ENCODE results near the gene IGFBP5. TPM values are rescaled to one million over a fixed set of nuclear protein-coding genes. Genes with fewer than 3 reads are reported as not detected.

The IGFBP5 gene, protein sequence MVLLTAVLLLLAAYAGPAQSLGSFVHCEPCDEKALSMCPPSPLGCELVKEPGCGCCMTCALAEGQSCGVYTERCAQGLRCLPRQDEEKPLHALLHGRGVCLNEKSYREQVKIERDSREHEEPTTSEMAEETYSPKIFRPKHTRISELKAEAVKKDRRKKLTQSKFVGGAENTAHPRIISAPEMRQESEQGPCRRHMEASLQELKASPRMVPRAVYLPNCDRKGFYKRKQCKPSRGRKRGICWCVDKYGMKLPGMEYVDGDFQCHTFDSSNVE
- total RNA-seq (2022) (0.20 TPM in 1 of 2 replicates, not detected in the other), Bru-seq, nascent RNA (percentile 3 among the genes with signal in this experiment), BruChase-seq, experiment 1, labeled RNA remaining after a 2-hour chase (percentile 4 among the genes with signal in this experiment), BruChase-seq, experiment 2, labeled RNA remaining after a 6-hour chase (percentile 9 among the genes with signal in this experiment)
- long read RNA-seq: 0 reads

DNA sequence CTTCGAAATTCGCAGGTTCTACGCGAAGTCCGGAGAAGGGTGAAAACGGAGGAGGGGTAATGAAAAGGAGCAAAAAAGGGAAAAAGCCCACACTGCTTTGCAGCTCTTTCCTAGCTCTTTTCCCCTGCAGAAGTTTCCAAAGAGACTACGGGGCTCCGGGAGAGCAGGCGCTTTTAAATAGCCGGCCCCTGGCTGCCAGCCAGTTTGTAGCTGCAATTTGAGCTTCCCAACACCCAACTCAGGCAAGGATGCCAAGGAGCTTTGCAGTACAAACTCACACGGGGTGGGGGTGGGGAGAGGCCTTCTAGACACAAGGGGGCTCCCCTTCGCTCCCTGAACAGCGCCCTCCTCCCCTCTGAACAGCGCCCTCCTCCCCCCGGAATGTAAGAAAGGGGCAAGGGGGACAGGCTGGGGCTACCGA, at the start of gene IGFBP5:
Gene IGFBP5, minus strand, starts transcription at position 149 of the 421 bp plus-strand sequence. CDS start 774 bp downstream, outside the sequence.
- Histone ChIP-seq H3K9me3 (no peaks in the 10 kb centered on the region), H3K36me3 (ENCODE audit: control insufficient read depth, insufficient read depth, low read length) (no peaks in the 10 kb centered on the region), H3K27me3 (replicated peaks; ENCODE audit: control insufficient read depth, insufficient read depth, low read length) (no peaks in the 10 kb centered on the region; the same call in 1 of the 2 replicates), H3K4me1 (peaks cover 6% of the 10 kb centered on the region; the same call in 1 of the 2 replicates), H3K4me3 (ENCODE audit: low read depth, low read length) (peak within 1 kb of the TSS; percentile 19; the same call in 1 of the 2 replicates)
- no peak for DNase-seq
- H3K36me3 Mint-ChIP-seq (ENCODE audit: insufficient read depth, unreplicated experiment): no peaks in the 10 kb centered on the region
- H3K4me3 Mint-ChIP-seq (ENCODE audit: unreplicated experiment): peak within 1 kb of the TSS; percentile 79
- no peaks in the 10 kb centered on the region for H3K9me3 Mint-ChIP-seq (ENCODE audit: unreplicated experiment)
- intact Hi-C loops (cut with micrococcal nuclease; ENCODE audit: unreplicated experiment): loop anchor here (5.0 to 10.0 kb wide), 3 partner anchors 287 to 802 kb away; no protein-coding TSS in a partner anchor
- H3K27me3 Mint-ChIP-seq (ENCODE audit: insufficient read depth, unreplicated experiment): peaks cover 24% of the 10 kb centered on the region
- H3K4me1 Mint-ChIP-seq (ENCODE audit: low read depth, unreplicated experiment): peaks cover 27% of the 10 kb centered on the region
- TF ChIP-seq, protein P1, sequence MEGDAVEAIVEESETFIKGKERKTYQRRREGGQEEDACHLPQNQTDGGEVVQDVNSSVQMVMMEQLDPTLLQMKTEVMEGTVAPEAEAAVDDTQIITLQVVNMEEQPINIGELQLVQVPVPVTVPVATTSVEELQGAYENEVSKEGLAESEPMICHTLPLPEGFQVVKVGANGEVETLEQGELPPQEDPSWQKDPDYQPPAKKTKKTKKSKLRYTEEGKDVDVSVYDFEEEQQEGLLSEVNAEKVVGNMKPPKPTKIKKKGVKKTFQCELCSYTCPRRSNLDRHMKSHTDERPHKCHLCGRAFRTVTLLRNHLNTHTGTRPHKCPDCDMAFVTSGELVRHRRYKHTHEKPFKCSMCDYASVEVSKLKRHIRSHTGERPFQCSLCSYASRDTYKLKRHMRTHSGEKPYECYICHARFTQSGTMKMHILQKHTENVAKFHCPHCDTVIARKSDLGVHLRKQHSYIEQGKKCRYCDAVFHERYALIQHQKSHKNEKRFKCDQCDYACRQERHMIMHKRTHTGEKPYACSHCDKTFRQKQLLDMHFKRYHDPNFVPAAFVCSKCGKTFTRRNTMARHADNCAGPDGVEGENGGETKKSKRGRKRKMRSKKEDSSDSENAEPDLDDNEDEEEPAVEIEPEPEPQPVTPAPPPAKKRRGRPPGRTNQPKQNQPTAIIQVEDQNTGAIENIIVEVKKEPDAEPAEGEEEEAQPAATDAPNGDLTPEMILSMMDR (IDR thresholded peaks at IDR 0.05; ENCODE audit: insufficient read depth in 1 of 2, low read depth in 1 of 2, low read length in 1 of 2, severe bottlenecking in 1 of 2, unreplicated experiment in 1 of 2): no peak
- no peak within 1 kb of the TSS for H3K27ac Mint-ChIP-seq (ENCODE audit: unreplicated experiment)
- CTCF ChIA-PET: interaction anchor here (0.6 to 0.7 kb wide), 5 partner anchors 13 to 257 kb away, joined by 3 to 6 read pairs (median 4); no protein-coding TSS in a partner anchor
- POLR2A ChIA-PET: no interaction called here
- BruUV-seq (replicated peaks): no TSS peak

GRCh38 chr2:216743781-216744180, 48.4 kb upstream of the IGFBP5 start:
- H3K4me1 Mint-ChIP-seq (ENCODE audit: low read depth, unreplicated experiment): no peaks in the 10 kb centered on the region
- H3K36me3 ChIP-seq (ENCODE audit: control insufficient read depth, insufficient read depth, low read length): no peaks in the 10 kb centered on the region
- ChIA-PET POLR2A (no interaction called here), CTCF (no interaction called here)
- H3K36me3 Mint-ChIP-seq (ENCODE audit: insufficient read depth, unreplicated experiment): no peaks in the 10 kb centered on the region
- peaks cover 5% of the 10 kb centered on the region for H3K9me3 Mint-ChIP-seq (ENCODE audit: unreplicated experiment)
- intact Hi-C loops (cut with micrococcal nuclease; ENCODE audit: unreplicated experiment): no loop called here
- 0 out of 2 replicates have a peak, but pooled peaks cover 2% of the 10 kb centered on the region for H3K9me3 ChIP-seq
- H3K27ac Mint-ChIP-seq (ENCODE audit: unreplicated experiment): no peak overlapping the region
- no peak overlapping the region for H3K4me3 ChIP-seq (ENCODE audit: low read depth, low read length)
- no peaks in the 10 kb centered on the region for H3K27me3 ChIP-seq (replicated peaks; ENCODE audit: control insufficient read depth, insufficient read depth, low read length)
- no TSS peak for BruUV-seq (replicated peaks)
- TF ChIP-seq, protein P1 (IDR thresholded peaks at IDR 0.05; ENCODE audit: insufficient read depth in 1 of 2, low read depth in 1 of 2, low read length in 1 of 2, severe bottlenecking in 1 of 2, unreplicated experiment in 1 of 2): no peak
- DNase-seq: no peak
- peaks cover 19% of the 10 kb centered on the region for H3K27me3 Mint-ChIP-seq (ENCODE audit: insufficient read depth, unreplicated experiment)
- no peak overlapping the region for H3K4me3 Mint-ChIP-seq (ENCODE audit: unreplicated experiment)
- no peaks in the 10 kb centered on the region for H3K4me1 ChIP-seq

DNA sequence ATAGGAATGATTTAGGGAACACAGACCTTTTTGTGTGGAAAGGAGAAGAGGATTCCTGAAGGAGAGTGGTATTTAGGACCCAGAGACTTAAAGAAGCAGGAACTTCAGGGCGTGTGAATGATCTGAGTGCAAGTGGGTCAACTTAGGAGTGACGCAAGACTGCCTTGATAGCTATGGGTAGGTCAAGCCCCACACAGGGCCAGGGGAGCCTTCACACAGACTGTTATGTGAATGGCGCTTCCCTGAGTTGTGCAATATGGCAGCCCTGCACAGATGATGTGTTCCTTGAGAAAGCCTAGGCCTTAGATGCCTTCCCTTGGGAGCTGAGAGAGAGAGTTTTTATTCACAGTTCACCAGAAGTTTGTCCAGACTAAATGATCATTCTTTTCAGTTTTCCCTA, 47.1 kb upstream of the IGFBP5 start:
- ChIA-PET CTCF (no interaction called here), POLR2A (no interaction called here)
- Histone ChIP-seq H3K4me1 (no peaks in the 10 kb centered on the region), H3K9me3 (no peaks in the 10 kb centered on the region), H3K27me3 (replicated peaks; ENCODE audit: control insufficient read depth, insufficient read depth, low read length) (no peaks in the 10 kb centered on the region), H3K4me3 (ENCODE audit: low read depth, low read length) (no peak overlapping the region), H3K36me3 (ENCODE audit: control insufficient read depth, insufficient read depth, low read length) (no peaks in the 10 kb centered on the region)
- H3K9me3 Mint-ChIP-seq (ENCODE audit: unreplicated experiment): no peaks in the 10 kb centered on the region
- no peaks in the 10 kb centered on the region for H3K36me3 Mint-ChIP-seq (ENCODE audit: insufficient read depth, unreplicated experiment)
- no peaks in the 10 kb centered on the region for H3K4me1 Mint-ChIP-seq (ENCODE audit: low read depth, unreplicated experiment)
- peaks cover 17% of the 10 kb centered on the region for H3K27me3 Mint-ChIP-seq (ENCODE audit: insufficient read depth, unreplicated experiment)
- no peak for DNase-seq
- intact Hi-C loops (cut with micrococcal nuclease; ENCODE audit: unreplicated experiment): no loop called here
- no peak overlapping the region for H3K4me3 Mint-ChIP-seq (ENCODE audit: unreplicated experiment)
- H3K27ac Mint-ChIP-seq (ENCODE audit: unreplicated experiment): no peak overlapping the region
- no TSS peak for BruUV-seq (replicated peaks)
- TF ChIP-seq, protein P1 (IDR thresholded peaks at IDR 0.05; ENCODE audit: insufficient read depth in 1 of 2, low read depth in 1 of 2, low read length in 1 of 2, severe bottlenecking in 1 of 2, unreplicated experiment in 1 of 2): no peak
